Measurements from ENCODE around the gene ADAP1.

Gene ADAP1

GRCh38 chr7:865921-866320 lies 88.6 kb downstream of the ADAP1 start:
- no peak for DNase-seq (ENCODE audit: low read depth, low spot score)

- DNase-seq (ENCODE audit: low read depth, low spot score): no peak
These were observed 91.4 kb downstream of the ADAP1 start for GRCh38 chr7:863106-863505.

- DNase-seq (ENCODE audit: low read depth, low spot score): no peak
These were observed 92.3 kb downstream of the ADAP1 start for GRCh38 chr7:862157-862556.

GRCh38 chr7:861222-861621 lies 93.3 kb downstream of the ADAP1 start:
- no peak for DNase-seq (ENCODE audit: low read depth, low spot score)

GRCh38 chr7:860149-860548 lies 94.3 kb downstream of the ADAP1 start:
- DNase-seq (ENCODE audit: low read depth, low spot score): no peak

- DNase-seq (ENCODE audit: low read depth, low spot score): no peak
These were observed 95.0 kb downstream of the ADAP1 start for GRCh38 chr7:859359-860030.

- DNase-seq (ENCODE audit: low read depth, low spot score): no peak
These were observed 96.8 kb downstream of the ADAP1 start for GRCh38 chr7:857661-858060.

- no peak for DNase-seq (ENCODE audit: low read depth, low spot score)
These were observed 97.9 kb downstream of the ADAP1 start for GRCh38 chr7:856444-857095.

- DNase-seq (ENCODE audit: low read depth, low spot score): no peak
These were observed 98.7 kb downstream of the ADAP1 start for GRCh38 chr7:855686-856369.

- no peak for DNase-seq (ENCODE audit: low read depth, low spot score)
These were observed 100.2 kb downstream of the ADAP1 start for GRCh38 chr7:854118-854775.

GRCh38 chr7:853366-854117 lies 100.9 kb downstream of the ADAP1 start:
- DNase-seq (ENCODE audit: low read depth, low spot score): no peak

GRCh38 chr7:851204-851603 lies 103.3 kb downstream of the ADAP1 start:
- DNase-seq (ENCODE audit: low read depth, low spot score): no peak

- no peak for DNase-seq (ENCODE audit: low read depth, low spot score)
These were observed 104.7 kb downstream of the ADAP1 start for GRCh38 chr7:849781-850180.

- DNase-seq (ENCODE audit: low read depth, low spot score): no peak
These were observed 105.3 kb downstream of the ADAP1 start for GRCh38 chr7:849145-849544.

All from iPS DF 19.7 (cell line).